ENCODE data around the gene DCLK1.
"Not testable (repeated sequence)": the region's sequence is repeated elsewhere in the genome, so short reads cannot be mapped to it uniquely, and the experiment has no call there.

DNA sequence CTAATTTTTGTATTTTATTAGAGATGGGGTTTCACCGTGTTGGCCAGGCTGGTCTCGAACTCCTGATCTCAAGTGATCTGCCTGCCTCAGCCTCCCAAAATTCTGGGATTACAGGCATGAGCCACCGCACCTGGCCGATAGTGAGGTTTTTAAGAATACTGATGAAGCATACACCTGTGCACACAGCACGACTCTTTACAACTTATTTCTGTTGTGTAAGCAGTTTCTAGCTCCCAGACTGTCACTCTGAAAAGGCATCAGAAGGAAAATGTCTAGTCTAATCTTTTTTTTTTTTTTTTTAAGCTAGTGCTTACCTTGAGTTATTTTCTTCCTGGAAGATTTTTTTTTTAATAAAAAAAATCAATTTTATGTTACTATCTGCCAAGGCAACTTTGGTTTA lies 29.3 kb downstream of the DCLK1 start:
- TF ChIP-seq, protein P1, sequence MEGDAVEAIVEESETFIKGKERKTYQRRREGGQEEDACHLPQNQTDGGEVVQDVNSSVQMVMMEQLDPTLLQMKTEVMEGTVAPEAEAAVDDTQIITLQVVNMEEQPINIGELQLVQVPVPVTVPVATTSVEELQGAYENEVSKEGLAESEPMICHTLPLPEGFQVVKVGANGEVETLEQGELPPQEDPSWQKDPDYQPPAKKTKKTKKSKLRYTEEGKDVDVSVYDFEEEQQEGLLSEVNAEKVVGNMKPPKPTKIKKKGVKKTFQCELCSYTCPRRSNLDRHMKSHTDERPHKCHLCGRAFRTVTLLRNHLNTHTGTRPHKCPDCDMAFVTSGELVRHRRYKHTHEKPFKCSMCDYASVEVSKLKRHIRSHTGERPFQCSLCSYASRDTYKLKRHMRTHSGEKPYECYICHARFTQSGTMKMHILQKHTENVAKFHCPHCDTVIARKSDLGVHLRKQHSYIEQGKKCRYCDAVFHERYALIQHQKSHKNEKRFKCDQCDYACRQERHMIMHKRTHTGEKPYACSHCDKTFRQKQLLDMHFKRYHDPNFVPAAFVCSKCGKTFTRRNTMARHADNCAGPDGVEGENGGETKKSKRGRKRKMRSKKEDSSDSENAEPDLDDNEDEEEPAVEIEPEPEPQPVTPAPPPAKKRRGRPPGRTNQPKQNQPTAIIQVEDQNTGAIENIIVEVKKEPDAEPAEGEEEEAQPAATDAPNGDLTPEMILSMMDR (IDR thresholded peaks at IDR 0.05), result not testable (repeated sequence)
- TF ChIP-seq POLR2A (IDR thresholded peaks at IDR 0.05), result not testable (repeated sequence)
